Prostate gland (tissue), 2 donors: ENCODE results near the gene NUP43. TPM values are rescaled to one million over a fixed set of nuclear protein-coding genes. Genes with fewer than 3 reads are reported as not detected.
"Not testable (repeated sequence)": the region's sequence is repeated elsewhere in the genome, so short reads cannot be mapped to it uniquely, and the experiment has no call there.

Experiments
- DNase-seq: peaks from one replicate; pipeline ENCODE4 v3.0.0-alpha.2; 2019; ENCODE audit warnings: low spot score
- H3K27ac ChIP-seq, 2 donors: fragments of 200-600 bp; sonication (generic); 2 replicates each; pipeline ENCODE4 v1.5.1; 2017 to 2019
- H3K27me3 ChIP-seq: fragments of 200-600 bp; sonication (generic); replicated peaks from 2 replicates; pipeline ENCODE4 v1.5.1; 2019; ENCODE audit not compliant: insufficient read depth
- H3K36me3 ChIP-seq, 2 donors: fragments of 200-600 bp; sonication (generic); 1 replicate in 1 of 2; 2 replicates in 1 of 2; pipeline versions ENCODE4 v1.5.1 to v1.8.1; 2017 to 2019
- H3K4me1 ChIP-seq: fragments of 200-600 bp; sonication (generic); replicated peaks from 2 replicates; pipeline ENCODE4 v1.5.1; 2019
- H3K4me3 ChIP-seq, 2 donors: fragments of 200-600 bp; sonication (generic); 2 replicates each; pipeline ENCODE4 v1.5.1; 2017 to 2019
- H3K9me3 ChIP-seq: fragments of 200-600 bp; sonication (generic); 2 replicates; pipeline ENCODE4 v1.5.1; 2017
- CTCF ChIP-seq, 4 experiments: fragments of 200-600 bp in 2 of 4; fragments of 450-650 bp in 2 of 4; sonication (generic) in 2 of 4; IDR thresholded peaks; 1 replicate in 3 of 4; 2 replicates in 1 of 4; pipeline ENCODE4 v1.5.1; 2016 to 2019; ENCODE audit warnings: antibody characterized with exemption in 4 of 4, mild to moderate bottlenecking in 2 of 4, moderate library complexity in 2 of 4
- POLR2A ChIP-seq: fragments of 450-650 bp; IDR thresholded peaks from one replicate; pipeline ENCODE4 v1.6.1; 2016; ENCODE audit warnings: antibody characterized with exemption, mild to moderate bottlenecking
- POLR2AphosphoS5 ChIP-seq: sonication (generic); formaldehyde crosslinking; IDR thresholded peaks from one replicate; pipeline ENCODE4 v1.6.1; 2017; ENCODE audit warnings: antibody characterized with exemption
- WGBS: methylation state at CpG from one replicate; pipeline ENCODE4 v1.1.5; 2018; 5-methylcytosine and 5-hydroxymethylcytosine counted together
- intact Hi-C: fragments of 100-400 bp; cut with DNase I; formaldehyde crosslinking; loops from one replicate; pipeline ENCODE4 v1.14.2; 2022
- total RNA-seq, 2 donors: library from RNA; depleted of rRNA; stranded (reverse); fragments of >200 nt; gene quantifications; one replicate each; pipeline ENCODE4 v1.1.0, GENCODE V29; 2016

NUP43 gene
- total RNA-seq, 2 donors from 2014 or later, result 23.6 to 32.9 TPM

GRCh38 chr6:149763866-149764265, 17.5 kb upstream of the NUP43 start:
- intact Hi-C loops, result no loop called here
- no peaks in the 10 kb centered on the region for H3K36me3 ChIP-seq
- no peak overlapping the region for H3K27ac ChIP-seq
- DNase-seq, result no peak
- H3K9me3 ChIP-seq, result no peaks in the 10 kb centered on the region
- no peaks in the 10 kb centered on the region for H3K27me3 ChIP-seq
- TF ChIP-seq POLR2AphosphoS5 (no peak), POLR2A (no peak), CTCF (IDR thresholded peaks at IDR 0.05) (no peak)
- H3K4me3 ChIP-seq, result no peak overlapping the region
- no peaks in the 10 kb centered on the region for H3K4me1 ChIP-seq

GRCh38 chr6:149761438-149761837, 15.1 kb upstream of the NUP43 start:
- Histone ChIP-seq H3K27me3 (no peaks in the 10 kb centered on the region), H3K4me1 (no peaks in the 10 kb centered on the region), H3K4me3 (no peak overlapping the region), H3K27ac (no peak overlapping the region), H3K36me3 (no peaks in the 10 kb centered on the region), H3K9me3 (no peaks in the 10 kb centered on the region)
- no peak for DNase-seq
- TF ChIP-seq POLR2AphosphoS5 (no peak), CTCF (IDR thresholded peaks at IDR 0.05) (no peak), POLR2A (no peak)
- WGBS, result 90% methylated on average over 1 of the region's 1 CpG
- intact Hi-C loops, result no loop called here

- TF ChIP-seq CTCF (IDR thresholded peaks at IDR 0.05) (no peak), POLR2AphosphoS5 (no peak), POLR2A (no peak)
- H3K27ac ChIP-seq, result no peak overlapping the region
- DNase-seq, result no peak
- no peaks in the 10 kb centered on the region for H3K36me3 ChIP-seq
- H3K4me1 ChIP-seq, result no peaks in the 10 kb centered on the region
- WGBS, result 91% methylated on average over 7 of the region's 7 CpGs
- intact Hi-C loops, result no loop called here
- H3K9me3 ChIP-seq, result no peaks in the 10 kb centered on the region
- H3K4me3 ChIP-seq, result no peak overlapping the region
- no peaks in the 10 kb centered on the region for H3K27me3 ChIP-seq
Measured at GRCh38 chr6:149756261-149756636, 9.9 kb upstream of the NUP43 start.

- intact Hi-C loops, result no loop called here
- Histone ChIP-seq H3K36me3 (no peaks in the 10 kb centered on the region), H3K27me3 (no peaks in the 10 kb centered on the region), H3K4me3 (no peak overlapping the region), H3K4me1 (no peaks in the 10 kb centered on the region), H3K9me3 (no peaks in the 10 kb centered on the region), H3K27ac (no peak overlapping the region)
- WGBS, result 83% methylated on average over 9 of the region's 9 CpGs
- no peak for TF ChIP-seq POLR2A
- no peak for TF ChIP-seq POLR2AphosphoS5
- TF ChIP-seq CTCF (IDR thresholded peaks at IDR 0.05), result no peak
- DNase-seq, result no peak
Measured at GRCh38 chr6:149755300-149756260, 9.3 kb upstream of the NUP43 start.

GRCh38 chr6:149754548-149754947, 8.2 kb upstream of the NUP43 start:
- DNase-seq, result no peak
- no peaks in the 10 kb centered on the region for H3K27me3 ChIP-seq
- intact Hi-C loops, result no loop called here
- no peak for TF ChIP-seq CTCF (IDR thresholded peaks at IDR 0.05)
- no peak for TF ChIP-seq POLR2AphosphoS5
- no peak for TF ChIP-seq POLR2A
- no peak overlapping the region for H3K4me3 ChIP-seq
- H3K27ac ChIP-seq, result no peak overlapping the region
- H3K9me3 ChIP-seq, result no peaks in the 10 kb centered on the region
- 82% methylated on average over 4 of the region's 4 CpGs for WGBS
- H3K36me3 ChIP-seq, result no peaks in the 10 kb centered on the region
- no peaks in the 10 kb centered on the region for H3K4me1 ChIP-seq

GRCh38 chr6:149753374-149753637, 7.0 kb upstream of the NUP43 start:
- 98% methylated on average over 3 of the region's 3 CpGs for WGBS
- DNase-seq, result not testable (repeated sequence)

More at GRCh38 chr6:149753374-149753637, 7.0 kb upstream of the NUP43 start:
- H3K9me3 ChIP-seq, intact Hi-C loops, H3K27ac ChIP-seq, H3K27me3 ChIP-seq, H3K4me3 ChIP-seq, H3K4me1 ChIP-seq, H3K36me3 ChIP-seq: not testable (repeated sequence)
